ENCODE measurements around the gene PRR12. TPM values are rescaled to one million over a fixed set of nuclear protein-coding genes. Genes with fewer than 3 reads are reported as not detected.

PRR12 gene
- total RNA-seq, 1 donor from 2014 or later = 15.5 TPM

DNA sequence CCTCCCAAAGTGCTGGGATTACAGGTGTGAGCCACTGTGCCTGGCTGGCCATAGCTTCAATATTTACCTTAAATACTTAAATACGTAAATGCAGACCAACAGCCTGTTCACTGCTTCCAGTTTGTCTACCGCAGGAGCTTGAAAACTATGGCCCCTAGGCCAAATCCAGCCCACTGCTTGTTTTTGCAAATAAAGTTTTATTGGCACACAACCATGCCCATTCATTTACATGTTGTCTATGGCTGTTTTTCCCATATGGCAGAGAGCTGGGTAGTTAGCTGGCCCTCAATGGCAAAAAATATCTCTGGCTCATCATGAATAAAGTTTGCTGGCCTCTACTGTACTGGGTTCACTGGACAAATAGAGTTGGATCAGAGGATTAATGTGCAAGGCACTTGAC, 11.8 kb downstream of the PRR12 start:
- H3K36me3 ChIP-seq = peaks cover 0 to 61% of the 10 kb centered on the region in 2 donors
- TF ChIP-seq POLR2A (IDR thresholded peaks at IDR 0.05) = no peak
- TF ChIP-seq POLR2AphosphoS5 (IDR thresholded peaks at IDR 0.05; ENCODE audit: insufficient read depth in 1 of 2, low read depth in 1 of 2) = no peak
- TF ChIP-seq, protein P1, sequence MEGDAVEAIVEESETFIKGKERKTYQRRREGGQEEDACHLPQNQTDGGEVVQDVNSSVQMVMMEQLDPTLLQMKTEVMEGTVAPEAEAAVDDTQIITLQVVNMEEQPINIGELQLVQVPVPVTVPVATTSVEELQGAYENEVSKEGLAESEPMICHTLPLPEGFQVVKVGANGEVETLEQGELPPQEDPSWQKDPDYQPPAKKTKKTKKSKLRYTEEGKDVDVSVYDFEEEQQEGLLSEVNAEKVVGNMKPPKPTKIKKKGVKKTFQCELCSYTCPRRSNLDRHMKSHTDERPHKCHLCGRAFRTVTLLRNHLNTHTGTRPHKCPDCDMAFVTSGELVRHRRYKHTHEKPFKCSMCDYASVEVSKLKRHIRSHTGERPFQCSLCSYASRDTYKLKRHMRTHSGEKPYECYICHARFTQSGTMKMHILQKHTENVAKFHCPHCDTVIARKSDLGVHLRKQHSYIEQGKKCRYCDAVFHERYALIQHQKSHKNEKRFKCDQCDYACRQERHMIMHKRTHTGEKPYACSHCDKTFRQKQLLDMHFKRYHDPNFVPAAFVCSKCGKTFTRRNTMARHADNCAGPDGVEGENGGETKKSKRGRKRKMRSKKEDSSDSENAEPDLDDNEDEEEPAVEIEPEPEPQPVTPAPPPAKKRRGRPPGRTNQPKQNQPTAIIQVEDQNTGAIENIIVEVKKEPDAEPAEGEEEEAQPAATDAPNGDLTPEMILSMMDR (IDR thresholded peaks at IDR 0.05) = no peak
- no peaks in the 10 kb centered on the region for H3K27me3 ChIP-seq
- H3K27ac ChIP-seq = no peak overlapping the region
- no peak for DNase-seq (ENCODE audit: extremely low spot score in 2 of 2)
- no peaks in the 10 kb centered on the region for H3K4me1 ChIP-seq
- H3K4me3 ChIP-seq = no peak overlapping the region
- no peaks in the 10 kb centered on the region for H3K9me3 ChIP-seq
- intact Hi-C loops (cut with DNase I) = no loop called here

DNA sequence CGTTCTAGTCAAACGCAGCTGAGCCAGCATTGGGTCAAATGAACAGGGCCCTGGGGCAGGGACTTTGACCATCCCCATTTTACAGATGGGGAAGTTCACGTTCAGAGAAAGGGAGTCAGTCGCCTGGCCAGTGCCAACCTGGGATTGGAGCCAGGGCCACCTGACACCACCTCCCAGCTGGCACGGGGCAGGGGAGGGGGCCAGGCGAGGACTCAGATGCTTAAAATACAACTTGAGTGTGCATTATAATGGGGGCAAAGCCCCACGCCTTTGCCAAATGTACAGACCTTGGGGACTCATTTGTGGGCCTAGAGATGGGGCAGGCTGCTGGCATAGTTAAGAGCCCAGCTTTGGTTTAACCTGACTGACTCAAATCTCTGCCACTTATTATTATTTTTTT, 14.6 kb downstream of the PRR12 start:
- H3K4me3 ChIP-seq = no peak overlapping the region
- peaks cover 0 to 68% of the 10 kb centered on the region in 2 donors for H3K36me3 ChIP-seq
- no peaks in the 10 kb centered on the region for H3K27me3 ChIP-seq
- no peaks in the 10 kb centered on the region for H3K4me1 ChIP-seq
- intact Hi-C loops (cut with DNase I) = no loop called here
- TF ChIP-seq POLR2A (IDR thresholded peaks at IDR 0.05) = no peak
- no peak for TF ChIP-seq POLR2AphosphoS5 (IDR thresholded peaks at IDR 0.05; ENCODE audit: insufficient read depth in 1 of 2, low read depth in 1 of 2)
- TF ChIP-seq, protein P1 (IDR thresholded peaks at IDR 0.05) = no peak
- no peak overlapping the region for H3K27ac ChIP-seq
- no peak for DNase-seq (ENCODE audit: extremely low spot score in 2 of 2)
- H3K9me3 ChIP-seq = no peaks in the 10 kb centered on the region

DNA sequence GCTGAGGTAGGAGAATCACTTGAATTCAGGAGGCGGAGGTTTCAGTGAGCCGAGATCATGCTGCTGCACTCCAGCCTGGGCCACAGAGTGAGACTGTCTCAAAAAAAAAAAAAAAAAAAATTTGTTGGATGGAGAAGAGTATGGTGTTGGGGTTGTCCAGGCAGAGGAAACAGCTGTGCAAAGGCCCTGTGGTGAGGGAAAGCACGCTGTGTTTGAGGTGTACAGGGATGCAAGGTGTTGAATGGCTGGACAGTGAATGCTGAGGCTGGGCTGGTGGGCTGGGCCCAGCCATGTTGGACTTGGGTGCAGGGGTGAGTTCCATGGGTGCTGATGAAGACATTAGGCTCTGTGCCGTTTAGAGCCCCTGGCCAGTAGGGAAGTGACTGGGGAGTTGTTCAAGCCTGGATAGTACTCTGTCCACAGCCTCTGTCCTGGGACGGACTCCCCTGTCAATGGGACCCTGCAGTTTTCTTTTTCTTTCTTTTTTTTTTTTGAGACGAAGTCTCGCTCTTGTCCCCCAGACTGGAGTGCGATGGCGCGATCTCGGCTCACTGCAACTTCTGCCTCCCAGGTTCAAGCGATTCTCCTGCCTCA, 18.6 kb downstream of the PRR12 start:
- Histone ChIP-seq H3K4me1 (peaks cover 14% of the 10 kb centered on the region), H3K27ac (no peak overlapping the region), H3K36me3 (peaks cover 0 to 37% of the 10 kb centered on the region in 2 donors), H3K9me3 (no peaks in the 10 kb centered on the region), H3K27me3 (no peaks in the 10 kb centered on the region), H3K4me3 (no peak overlapping the region)
- no peak for DNase-seq (ENCODE audit: extremely low spot score in 2 of 2)
- TF ChIP-seq POLR2A (IDR thresholded peaks at IDR 0.05) (no peak), POLR2AphosphoS5 (IDR thresholded peaks at IDR 0.05; ENCODE audit: insufficient read depth in 1 of 2, low read depth in 1 of 2) (no peak)
- TF ChIP-seq, protein P1 (IDR thresholded peaks at IDR 0.05) = no peak
- intact Hi-C loops (cut with DNase I) = no loop called here

DNA sequence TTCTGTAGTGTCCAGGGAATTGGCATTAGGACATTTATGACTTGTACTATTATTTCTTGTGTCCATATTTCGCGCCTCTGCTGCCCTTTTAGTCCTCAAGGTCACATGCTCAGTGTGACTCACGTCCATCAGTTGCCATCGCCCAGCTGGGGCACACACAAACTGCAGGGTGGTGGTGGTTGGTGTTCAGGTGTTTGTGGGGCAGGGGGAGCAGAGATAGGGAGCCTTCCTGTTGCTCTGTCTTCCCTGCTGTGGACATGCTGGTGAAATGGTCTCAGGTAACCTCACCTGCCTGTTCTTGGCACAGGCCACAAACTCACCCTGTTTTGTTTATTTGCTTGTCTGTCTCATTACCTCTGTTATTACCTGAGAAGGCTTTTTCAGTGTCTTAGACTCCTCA, 22.4 kb downstream of the PRR12 start:
- no peak for DNase-seq (ENCODE audit: extremely low spot score in 2 of 2)
- Histone ChIP-seq H3K4me1 (peaks cover 16% of the 10 kb centered on the region), H3K9me3 (no peaks in the 10 kb centered on the region), H3K4me3 (no peak overlapping the region), H3K36me3 (peaks cover 0 to 53% of the 10 kb centered on the region in 2 donors), H3K27ac (no peak overlapping the region), H3K27me3 (no peaks in the 10 kb centered on the region)
- intact Hi-C loops (cut with DNase I) = no loop called here
- TF ChIP-seq, protein P1 (IDR thresholded peaks at IDR 0.05) = no peak
- TF ChIP-seq POLR2AphosphoS5 (IDR thresholded peaks at IDR 0.05; ENCODE audit: insufficient read depth in 1 of 2, low read depth in 1 of 2) (no peak), POLR2A (IDR thresholded peaks at IDR 0.05) (no peak)

DNA sequence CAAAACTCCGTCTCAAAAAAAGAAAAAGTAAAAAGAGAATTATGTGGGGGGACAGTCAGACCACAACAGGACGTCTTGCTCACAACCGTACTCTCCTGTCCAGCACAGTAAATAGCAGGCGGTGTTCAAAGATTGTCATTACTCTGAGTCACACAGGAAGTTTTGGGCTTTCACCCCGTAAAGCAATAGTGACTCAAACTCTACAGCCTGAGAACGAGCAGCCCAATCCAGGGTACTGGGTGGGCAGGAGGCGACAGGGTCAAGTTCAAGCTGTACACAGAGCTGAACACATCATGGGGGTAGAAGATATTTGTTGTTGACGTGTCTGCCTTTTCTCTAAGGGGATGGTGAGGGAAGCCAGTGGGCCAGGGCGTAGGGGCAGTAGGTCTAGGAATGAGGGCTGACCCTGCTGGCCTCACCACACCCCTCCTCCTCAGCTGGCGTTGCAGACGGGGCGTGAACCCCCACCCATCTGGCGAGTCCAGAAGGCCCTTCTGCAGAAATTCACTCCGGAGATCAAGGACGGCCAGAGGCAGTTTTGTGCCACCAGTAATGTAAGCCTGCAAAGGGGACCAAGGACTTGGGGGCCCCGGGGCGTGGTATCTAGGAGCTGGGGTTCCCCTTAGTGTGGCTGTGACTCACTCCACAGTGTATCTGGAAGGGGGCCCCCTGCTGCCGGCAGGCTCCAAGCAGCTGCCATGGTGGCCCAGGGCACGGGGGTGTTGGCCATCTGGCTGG, 23.3 kb downstream of the PRR12 start:
- intact Hi-C loops (cut with DNase I) = no loop called here
- Histone ChIP-seq H3K4me3 (no peak overlapping the region), H3K27me3 (no peaks in the 10 kb centered on the region), H3K9me3 (no peaks in the 10 kb centered on the region), H3K27ac (no peak overlapping the region), H3K36me3 (peaks cover 0 to 56% of the 10 kb centered on the region in 2 donors), H3K4me1 (peaks cover 16% of the 10 kb centered on the region)
- no peak for TF ChIP-seq POLR2A (IDR thresholded peaks at IDR 0.05)
- TF ChIP-seq, protein P1 (IDR thresholded peaks at IDR 0.05) = no peak
- TF ChIP-seq POLR2AphosphoS5 (IDR thresholded peaks at IDR 0.05; ENCODE audit: insufficient read depth in 1 of 2, low read depth in 1 of 2) = no peak
- no peak for DNase-seq (ENCODE audit: extremely low spot score in 2 of 2)

Measured in vagina (tissue), 2 donors.